Measurements from ENCODE around the gene ZNF526.

GRCh38 chr19:42267644-42268141 lies 47.6 kb downstream of the ZNF526 start:
- no peak for TF ChIP-seq CTCF (conservative IDR thresholded peaks at IDR 0.05 in 1 of 2, IDR thresholded peaks at IDR 0.05 in 1 of 2; ENCODE audit: extremely low read depth in 1 of 2, insufficient read depth in 1 of 2, low read depth in 1 of 2, low read length in 2 of 2)
- TF ChIP-seq EZH2 (IDR thresholded peaks at IDR 0.05; ENCODE audit: borderline replicate concordance, low read length), result no peak

Data from mammary epithelial cell (primary cell).